ENCODE results near the gene SLC26A8.

GRCh38 chr6:35967076-35967774 is 57.2 kb downstream of the SLC26A8 start:
- TF ChIP-seq, protein P1, sequence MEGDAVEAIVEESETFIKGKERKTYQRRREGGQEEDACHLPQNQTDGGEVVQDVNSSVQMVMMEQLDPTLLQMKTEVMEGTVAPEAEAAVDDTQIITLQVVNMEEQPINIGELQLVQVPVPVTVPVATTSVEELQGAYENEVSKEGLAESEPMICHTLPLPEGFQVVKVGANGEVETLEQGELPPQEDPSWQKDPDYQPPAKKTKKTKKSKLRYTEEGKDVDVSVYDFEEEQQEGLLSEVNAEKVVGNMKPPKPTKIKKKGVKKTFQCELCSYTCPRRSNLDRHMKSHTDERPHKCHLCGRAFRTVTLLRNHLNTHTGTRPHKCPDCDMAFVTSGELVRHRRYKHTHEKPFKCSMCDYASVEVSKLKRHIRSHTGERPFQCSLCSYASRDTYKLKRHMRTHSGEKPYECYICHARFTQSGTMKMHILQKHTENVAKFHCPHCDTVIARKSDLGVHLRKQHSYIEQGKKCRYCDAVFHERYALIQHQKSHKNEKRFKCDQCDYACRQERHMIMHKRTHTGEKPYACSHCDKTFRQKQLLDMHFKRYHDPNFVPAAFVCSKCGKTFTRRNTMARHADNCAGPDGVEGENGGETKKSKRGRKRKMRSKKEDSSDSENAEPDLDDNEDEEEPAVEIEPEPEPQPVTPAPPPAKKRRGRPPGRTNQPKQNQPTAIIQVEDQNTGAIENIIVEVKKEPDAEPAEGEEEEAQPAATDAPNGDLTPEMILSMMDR (IDR thresholded peaks at IDR 0.05), result no peak
- TF ChIP-seq POLR2AphosphoS5 (IDR thresholded peaks at IDR 0.05; ENCODE audit: low read depth, low read length), result no peak

Data from Panc1 (cell line).